G401.6 (cell line): ENCODE data around the gene IPO13.

Experiments used
- FAIRE-seq: peaks from 2 replicates; lab custom pipeline; 2012; peaks lifted over from hg19 to GRCh38; lab: Jason Lieb, UNC

Gene IPO13

DNA sequence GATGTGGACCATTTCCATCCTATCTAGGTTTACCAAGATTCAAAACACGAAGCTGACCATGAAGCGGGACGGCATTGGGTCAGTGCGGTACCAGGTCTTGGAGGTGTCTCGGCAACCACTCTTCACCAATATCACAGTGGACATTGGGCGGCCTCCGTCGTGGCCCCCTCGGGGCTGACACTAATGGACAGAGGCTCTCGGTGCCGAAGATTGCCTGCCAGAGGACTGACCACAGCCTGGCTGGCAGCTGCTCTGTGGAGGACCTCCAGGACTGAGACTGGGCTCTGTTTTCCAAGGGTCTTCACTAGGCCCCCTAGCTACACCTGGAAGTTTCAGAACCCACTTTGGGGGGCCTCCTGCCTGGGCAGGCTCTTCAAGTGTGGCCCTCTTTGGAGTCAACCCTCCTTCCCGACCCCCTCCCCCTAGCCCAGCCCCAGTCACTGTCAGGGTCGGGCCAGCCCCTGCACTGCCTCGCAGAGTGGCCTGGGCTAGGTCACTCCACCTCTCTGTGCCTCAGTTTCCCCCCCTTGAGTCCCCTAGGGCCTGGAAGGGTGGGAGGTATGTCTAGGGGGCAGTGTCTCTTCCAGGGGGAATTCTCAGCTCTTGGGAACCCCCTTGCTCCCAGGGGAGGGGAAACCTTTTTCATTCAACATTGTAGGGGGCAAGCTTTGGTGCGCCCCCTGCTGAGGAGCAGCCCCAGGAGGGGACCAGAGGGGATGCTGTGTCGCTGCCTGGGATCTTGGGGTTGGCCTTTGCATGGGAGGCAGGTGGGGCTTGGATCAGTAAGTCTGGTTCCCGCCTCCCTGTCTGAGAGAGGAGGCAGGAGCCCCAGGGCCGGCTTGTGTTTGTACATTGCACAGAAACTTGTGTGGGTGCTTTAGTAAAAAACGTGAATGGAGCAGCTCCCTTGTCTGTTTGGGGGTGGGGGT is 43.8 kb downstream of the IPO13 start:
- no peak for FAIRE-seq

DNA sequence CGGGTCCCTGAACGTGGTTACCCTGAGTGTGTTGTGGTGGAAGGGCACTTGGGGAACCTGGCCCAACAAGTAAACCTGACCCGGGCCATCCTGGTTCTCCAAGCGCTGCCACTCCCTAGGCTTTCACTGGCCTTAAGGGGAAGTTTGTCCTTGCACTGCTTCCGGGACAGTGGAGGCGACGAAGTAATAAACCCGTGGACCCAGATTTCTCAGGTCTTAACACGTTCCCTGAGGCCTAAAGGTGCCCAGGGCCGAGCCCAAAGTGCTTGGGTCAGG is 44.4 kb downstream of the IPO13 start:
- no peak for FAIRE-seq

DNA sequence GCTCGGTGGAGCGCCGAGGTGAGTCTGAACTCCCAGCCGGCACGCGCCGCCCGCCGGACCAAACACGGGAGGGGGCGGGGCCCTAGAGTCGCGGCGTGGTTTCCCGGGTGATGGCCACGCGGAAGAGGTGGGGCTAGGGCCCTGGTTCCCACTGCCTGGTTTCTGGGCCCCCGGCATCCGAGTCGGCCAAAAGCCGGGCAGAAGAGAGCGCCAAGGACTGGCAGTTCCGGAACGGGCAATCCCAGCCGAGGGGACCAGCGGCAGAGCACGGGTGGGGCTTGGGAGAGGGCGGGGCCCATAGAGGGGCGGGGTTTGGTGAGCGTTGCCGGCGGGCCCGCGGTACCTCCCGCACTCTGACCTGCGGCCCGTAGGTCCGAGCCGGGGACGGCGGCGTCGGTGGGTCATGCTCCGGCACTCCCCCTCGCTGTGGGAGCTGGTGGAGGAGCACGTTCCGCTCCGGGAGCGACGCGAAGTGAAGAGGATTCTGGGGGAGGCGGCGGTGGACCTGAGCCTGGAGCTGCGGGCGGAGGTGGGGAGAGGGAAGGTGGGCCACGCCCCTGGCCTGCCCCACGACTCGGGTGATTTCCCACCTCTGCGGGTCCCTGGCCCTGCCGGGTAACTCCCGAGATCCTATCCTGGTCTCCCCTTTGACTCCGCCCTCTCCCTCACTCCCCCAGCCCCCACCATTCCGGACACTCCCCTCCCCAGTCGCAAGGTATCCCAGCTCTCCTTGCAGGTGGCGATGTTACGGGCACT is 44.9 kb downstream of the IPO13 start, which contains the start of gene CCDC24:
Gene CCDC24 (plus strand): TSS at position 124 of the 756 bp plus-strand sequence. CDS start 280 bp downstream, at position 404.
- FAIRE-seq = peak; percentile 71

DNA sequence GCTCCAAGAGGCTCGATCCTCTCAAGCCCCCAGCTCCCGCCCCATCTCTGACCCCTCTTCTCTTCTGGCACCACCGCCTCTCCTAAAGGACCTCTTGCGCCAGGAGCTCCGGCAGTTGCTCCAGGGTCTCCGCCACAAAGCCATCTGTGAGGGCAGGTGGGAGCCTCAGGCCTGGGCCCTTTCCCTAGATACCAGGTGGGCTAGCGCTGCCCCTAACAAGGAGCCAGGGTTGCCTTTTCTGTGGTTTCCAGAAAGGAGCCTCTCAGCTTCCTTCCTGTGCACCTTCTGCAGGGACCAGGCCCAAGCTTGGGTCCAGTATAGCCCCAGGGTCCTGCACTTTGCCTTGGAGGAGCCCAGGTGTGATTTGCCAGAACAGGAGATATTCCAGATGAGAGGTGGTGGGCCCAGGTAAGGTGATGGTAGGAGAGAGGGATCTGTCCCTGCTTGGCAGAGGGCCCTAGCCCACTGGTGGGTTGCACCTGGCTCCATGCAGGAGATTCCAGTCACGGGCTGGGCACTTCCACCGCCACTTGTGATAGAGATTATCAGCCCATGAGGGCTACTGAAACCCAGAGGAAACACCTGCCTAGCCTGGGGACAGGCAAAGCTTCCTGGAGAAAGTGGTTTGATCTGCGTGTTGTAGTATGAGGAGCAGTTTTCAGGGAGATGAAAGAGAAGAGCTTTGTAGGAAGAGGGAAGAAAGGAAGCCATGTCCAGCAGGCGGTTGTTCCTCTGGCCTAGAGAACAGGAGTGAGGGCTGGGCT is 45.7 kb downstream of the IPO13 start:
- no peak for FAIRE-seq

DNA sequence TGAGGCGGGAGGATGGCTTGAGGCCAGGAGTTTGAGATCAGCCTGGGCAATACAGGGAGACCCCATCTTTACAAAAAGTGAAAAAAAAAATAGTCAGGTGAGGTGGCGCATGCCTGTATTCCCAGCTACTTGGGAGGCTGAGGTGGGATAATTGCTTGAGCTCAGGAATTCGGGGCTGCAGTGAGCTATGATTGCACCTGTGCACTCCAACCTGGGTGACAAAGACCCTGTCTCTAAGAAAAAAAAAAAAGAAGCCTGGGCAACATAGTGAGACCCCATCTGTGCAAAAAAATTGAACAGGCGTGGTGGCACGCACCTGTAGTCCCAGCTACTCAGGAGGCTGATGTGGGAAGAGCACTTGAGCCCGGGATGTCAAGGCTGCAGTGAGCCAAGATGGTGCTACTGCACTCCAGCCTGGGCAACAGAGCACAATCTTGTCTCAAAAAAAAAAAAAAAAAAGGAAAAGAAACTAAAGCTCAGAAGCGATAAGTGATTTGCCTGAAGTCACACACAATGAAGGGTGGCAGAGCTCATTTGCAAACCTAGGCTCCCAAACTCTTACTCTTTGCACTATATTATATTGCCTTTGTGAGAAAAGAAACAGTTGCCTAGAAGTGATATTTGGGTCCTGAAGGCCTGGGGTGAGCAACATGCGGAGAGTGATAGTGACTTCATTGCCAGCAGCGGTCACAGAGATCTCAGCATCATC is 46.6 kb downstream of the IPO13 start:
- no peak for FAIRE-seq

DNA sequence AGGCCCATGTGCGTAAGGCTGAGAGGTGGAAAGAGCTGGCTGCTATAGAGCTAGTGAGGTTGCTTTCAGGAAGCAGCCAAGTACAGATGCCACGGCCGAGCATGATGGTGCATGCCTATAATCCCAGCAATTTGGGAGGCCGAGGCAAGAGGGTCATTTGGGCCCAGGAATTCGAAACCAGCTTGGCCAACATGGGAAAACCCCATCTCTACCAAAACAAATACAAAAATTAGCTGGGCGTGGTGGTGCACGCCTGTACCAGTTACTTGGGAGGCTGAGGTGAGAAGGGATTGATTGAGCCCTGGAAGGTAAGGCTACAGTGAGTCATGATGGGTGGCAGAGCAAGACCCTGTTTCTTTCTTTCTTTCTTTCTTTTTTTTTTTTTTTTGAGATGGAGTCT is 47.3 kb downstream of the IPO13 start:
- no peak for FAIRE-seq

DNA sequence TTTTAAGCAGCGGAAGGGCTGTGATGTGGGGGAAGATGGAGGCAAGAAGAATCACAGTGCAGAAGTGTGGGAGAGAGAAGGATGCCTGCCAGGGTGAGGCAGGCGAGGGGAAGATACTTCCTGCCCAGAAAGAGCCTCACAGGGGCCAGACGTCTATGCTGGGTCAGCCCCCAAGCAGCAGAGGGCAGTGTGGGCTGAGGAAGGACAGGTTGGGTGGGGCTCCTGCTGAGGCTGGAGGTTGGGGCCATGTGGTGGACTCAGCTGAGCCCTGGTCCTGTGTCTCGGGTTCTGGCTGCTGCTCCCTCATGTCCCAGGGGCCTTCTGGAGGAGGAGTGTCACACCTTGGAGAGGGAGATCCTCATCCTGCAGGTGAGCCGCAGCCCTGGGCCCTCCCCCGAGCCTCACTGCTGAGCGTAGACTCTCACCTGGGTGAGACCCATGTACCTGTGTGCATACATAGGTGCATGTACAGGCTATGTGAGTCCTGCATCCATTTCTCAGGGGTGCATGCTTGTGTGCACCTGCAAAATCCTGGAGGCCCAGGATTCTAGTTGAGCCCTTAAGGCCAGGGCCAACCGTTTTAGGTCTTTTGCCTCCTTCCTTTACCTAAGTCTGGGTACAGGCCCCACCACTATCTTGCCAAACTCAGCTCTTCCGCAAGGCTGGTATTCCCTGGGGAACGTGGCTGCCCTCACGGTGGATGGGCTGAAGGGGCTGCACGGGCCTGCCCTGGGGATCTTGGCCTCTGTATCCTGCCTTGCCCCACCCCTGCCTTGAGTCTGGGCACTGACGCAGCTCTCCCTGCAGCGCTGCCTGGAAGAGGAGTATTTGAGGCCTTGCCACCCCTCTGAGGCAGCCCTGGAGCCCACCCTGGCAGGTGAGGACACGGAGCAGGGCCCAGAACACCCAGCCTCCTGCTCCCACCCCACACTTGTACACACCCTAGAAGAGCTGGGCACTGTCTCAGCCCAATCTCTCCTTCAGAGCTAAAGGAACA is 48.3 kb downstream of the IPO13 start:
- FAIRE-seq = no peak

DNA sequence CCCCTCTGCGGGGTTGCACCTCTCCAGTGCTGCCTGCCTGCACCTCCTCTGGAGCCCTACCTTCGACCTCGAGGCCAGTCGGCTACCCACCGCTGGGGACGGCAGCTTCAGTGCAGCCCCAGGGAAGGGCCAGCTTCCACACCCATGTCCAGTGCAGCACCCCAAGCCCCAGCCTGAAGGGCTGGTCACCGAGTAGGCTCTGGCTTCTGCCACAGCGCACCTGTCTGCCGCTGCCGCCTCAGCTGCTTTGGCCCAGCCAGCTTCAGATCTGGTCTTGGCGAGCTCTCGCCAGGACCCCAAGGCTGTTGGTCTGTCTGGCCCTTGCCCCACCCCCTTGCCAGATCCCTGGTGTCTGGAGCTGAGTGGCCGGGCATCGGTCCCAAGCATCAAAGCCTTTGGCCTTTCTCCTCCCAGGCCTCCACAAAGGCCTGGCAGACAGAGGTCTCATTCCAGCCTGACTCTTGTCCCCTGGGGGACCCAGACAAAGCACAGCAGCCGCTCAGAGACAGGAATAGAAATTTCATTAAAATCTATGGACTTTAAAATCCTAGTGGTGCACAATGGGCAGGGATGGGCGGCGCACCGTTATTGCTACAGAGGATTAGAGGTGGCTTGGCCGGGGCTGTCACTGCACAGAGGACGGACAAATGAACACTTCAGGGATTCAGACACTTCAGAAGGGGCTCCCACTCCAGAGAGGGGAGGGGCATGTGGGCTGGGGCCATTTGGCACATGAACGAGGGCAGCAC is 49.4 kb downstream of the IPO13 start:
- FAIRE-seq = no peak

DNA sequence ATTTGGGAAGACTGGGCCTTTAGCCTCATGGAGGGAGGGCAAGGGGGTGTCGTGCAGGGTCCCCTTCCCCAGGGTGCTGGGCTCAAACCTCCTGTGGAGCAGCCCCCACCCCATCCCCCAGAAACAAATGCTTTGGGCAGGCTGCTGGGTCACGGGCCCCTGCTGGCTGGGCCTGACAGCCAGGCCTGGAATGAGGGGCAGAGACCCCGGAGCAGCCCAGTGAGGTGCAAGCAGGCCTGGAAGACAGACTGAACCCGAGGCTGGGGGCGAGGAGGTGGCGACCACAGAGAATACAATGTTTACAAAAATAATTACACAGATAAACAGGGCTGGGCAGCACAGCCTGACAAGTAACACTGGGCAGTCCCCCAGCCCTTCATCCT is 50.0 kb downstream of the IPO13 start:
- FAIRE-seq = no peak

DNA sequence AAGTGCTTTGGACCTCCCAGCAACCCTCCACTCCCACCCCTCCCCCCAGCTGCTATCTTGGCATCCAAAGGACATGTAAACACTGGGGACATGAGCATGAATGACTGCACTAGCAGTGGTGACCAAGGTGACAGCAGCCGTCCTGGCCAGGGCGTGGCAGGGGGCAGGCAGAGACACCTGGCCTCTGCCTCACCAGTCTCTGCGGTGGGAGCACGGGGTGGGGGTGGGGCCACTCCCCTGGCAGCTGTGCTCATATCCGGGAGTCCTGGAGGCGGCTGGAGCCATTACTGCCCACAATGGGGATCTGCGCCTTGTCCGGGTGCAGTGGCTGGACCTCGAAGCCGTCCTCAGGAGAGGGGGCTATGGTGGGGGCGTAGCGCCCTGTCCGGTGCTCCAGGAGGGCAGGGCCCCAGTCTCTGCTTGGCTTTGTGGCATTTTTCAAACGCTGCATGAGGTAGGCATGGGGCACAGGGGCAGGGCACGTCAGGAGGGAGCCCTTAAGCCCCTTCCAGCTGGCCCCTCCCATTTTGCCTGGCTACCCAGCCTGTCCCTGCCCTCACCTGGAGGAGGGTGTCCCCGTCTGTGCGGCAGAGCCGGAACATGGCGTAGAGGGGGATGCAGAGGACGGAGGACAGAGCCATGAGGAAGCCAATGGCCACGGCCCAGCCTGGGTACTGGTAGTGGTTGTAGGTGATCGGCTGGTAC is 50.7 kb downstream of the IPO13 start:
- FAIRE-seq = no peak

DNA sequence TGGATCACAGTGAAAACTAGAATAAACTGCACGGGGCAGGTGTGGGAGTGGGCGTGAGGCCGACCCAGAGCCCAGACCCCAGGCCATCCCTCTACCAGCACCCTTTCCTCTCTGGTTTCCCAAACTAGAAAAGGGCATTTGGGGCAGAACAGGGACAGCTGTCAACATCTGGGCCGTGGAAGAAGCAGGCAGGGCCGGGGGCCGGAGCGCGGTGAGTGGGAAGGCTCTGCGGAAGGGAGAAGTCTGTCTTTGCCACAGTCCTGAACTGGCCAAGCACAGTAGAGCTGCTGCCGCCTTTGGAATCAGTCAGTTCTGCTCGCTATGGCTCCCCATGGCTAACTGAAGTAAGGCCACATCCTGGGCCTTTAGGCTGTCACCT is 51.2 kb downstream of the IPO13 start:
- FAIRE-seq = no peak

DNA sequence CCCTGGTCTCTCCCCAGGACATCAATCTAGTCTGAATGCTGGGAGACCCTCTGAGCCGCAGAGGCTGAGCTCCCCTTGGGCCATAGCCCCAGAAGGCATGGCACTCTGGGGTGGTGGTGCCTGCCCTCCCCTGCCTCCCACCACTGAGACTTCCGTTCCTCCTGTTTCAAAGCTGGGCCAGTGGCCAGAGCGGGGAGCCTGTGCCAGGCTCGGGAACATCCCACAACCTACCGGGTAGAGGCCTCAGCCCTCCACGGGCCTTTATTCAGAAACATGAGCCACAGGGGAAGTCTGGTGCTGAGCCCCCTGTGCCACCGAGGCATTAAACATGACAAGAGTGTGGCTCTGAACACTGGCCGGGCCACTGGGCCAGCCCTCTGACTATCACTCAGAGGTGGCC is 52.7 kb downstream of the IPO13 start:
- no peak for FAIRE-seq

DNA sequence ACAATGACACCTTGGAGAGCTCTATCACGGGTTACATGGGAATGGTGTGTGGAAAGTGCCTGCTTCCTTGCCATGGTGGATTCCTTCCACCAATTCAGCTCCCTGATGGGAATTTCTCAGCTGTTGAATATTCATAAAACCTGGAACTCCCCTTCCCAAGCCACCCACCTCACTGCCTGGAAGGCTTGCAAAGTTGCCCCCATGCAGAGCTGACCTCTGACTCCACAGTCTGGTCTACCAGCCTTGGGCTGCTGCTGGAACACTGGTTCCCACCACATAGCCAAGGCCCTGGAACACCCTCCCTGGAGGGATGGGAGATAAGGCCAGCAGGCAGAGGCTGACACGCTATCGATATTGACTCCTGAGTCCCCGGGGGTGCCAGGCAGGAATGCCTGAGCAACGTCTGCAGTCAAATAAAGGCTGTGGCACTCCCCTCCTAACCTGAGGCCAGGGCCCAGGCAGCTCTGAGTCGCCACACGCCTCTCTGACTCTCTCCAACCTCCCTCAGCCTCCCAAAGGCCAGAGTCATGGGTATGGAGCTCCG is 53.4 kb downstream of the IPO13 start:
- no peak for FAIRE-seq

DNA sequence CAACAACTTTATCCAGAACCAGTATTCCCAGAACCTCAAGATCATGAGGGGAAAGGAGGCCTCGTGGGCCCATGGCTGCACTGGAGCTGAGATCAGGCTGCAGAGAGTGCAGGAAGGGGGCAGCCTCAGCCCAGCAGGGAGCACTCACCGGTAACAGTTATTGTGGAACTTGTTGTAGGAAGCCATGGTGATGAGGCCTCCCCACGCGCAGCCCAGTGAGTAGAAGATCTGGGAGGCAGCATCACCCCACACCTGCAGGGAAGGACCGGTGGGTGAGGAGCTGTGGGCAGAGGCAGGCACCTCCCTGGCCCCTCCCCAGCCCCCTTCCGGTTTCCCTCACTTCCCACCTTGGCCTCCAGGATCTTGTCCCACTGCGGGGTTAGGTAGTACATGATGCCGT is 55.4 kb downstream of the IPO13 start:
- no peak for FAIRE-seq

DNA sequence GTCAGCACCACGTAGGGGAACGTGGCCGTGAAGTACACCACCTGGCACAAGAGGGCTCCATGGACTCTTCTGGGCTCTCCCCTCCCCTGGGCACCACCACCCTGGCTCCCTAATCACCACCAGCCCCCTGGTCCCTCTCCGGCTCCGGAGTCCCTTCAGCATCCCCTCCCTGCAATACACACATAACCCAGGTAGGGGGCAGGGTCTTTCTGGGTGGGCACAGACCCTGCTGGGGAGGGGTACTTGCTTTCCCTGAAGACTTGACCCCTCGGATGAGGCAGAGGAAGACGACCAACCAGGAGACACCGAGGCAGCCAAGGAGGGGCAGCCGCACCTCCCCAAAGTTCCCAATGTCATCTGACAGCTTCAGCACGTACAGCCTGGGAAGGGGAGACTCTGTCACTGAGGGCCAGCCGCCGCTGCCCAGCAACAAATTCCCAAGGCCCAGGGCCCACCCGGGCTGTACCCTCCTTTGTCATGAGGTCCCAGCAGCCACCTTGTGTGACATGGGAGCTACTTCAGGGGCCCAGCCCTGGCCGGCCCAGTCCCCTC is 55.9 kb downstream of the IPO13 start:
- no peak for FAIRE-seq

DNA sequence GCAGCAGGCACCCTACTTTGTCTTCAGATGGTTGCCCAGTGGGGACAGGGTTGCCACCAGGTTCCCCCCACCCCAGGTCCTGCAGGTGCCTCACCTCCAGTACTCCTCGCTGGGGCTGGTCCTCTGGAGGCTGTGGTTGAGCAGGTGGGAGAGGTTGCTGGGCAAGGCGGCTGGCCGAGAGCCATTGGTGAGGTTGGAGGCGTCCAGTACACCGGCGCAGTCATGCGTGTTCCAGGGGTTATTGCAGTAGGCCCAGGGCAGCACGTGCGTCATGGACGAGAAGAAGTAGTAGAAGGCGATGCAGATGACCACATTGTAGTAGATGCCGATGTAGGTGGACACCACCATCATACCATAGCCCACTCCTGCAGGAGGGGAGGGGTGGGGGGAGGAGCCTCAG is 61.5 kb downstream of the IPO13 start:
- no peak for FAIRE-seq

DNA sequence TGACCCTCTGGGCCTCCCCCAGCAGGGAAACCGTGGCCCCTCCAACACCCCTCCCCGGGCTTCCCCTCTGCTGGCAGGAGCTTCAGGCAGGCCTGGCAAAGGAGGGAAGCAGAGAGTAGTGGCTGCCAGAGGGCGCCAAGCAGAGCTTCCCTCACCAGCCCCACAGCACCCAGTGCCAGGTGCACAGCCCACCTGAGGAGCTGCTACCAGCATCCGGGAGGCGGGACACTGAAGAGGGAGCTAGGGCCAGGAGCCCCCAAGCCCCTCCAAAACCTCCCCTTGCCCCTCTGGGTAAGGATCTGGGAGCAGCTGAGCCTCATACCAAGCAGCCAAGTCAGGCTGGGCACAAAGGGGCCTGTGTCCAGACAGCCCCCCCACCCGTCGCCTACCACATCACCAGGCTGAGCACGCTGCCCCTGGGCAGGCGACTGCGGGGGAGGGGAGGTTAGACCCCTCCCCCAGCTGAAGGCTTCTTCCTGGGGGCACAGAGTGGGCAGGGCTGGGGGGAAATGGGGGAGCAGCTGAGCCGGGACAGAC is 64.3 kb downstream of the IPO13 start:
- no peak for FAIRE-seq

DNA sequence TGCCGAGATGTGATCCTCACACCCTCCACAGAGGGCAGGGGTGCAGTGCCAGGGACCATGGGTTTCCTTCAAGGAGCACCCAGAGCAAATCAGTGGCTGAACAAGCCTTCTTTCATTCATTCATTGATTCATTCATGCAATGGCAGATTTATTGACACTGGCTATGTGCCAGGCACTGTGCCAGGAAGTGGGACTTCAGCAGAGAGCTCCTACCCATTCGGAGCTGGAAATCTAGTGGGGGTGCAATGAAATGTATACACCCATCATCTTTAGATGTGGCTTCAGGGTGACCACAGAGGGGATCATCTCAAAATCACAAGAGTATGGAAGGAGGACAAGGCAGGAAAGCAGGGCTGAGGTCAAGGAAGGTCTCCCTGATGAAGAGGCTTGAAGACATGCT is 65.7 kb downstream of the IPO13 start:
- no peak for FAIRE-seq
